Skeletal muscle tissue (tissue), 4 donors: ENCODE data around the gene GARS1. TPM values are rescaled to one million over a fixed set of nuclear protein-coding genes. Genes with fewer than 3 reads are reported as not detected.
A peak's percentile ranks its signal among the peaks of the same experiment; 100 is the strongest.

ENCODE experiments used
- H3K27ac ChIP-seq: one replicate; pipeline ENCODE4 v1.7.0; 2013; ENCODE audit warnings: mild to moderate bottlenecking, low read depth, low read length, inconsistent platforms
- H3K27me3 ChIP-seq, 3 donors: one replicate each; pipeline ENCODE4 v1.7.0; 2013; ENCODE audit warnings: low read length in 3 of 3; ENCODE audit not compliant: control insufficient read depth in 3 of 3, insufficient read depth in 3 of 3
- H3K36me3 ChIP-seq, 3 donors: one replicate each; pipeline ENCODE4 v1.7.0; 2013; ENCODE audit warnings: low read length in 3 of 3; ENCODE audit not compliant: control insufficient read depth in 3 of 3, insufficient read depth in 3 of 3
- H3K4me1 ChIP-seq, 3 donors: one replicate each; pipeline ENCODE4 v1.7.0; 2013; ENCODE audit warnings: low read length in 3 of 3, mild to moderate bottlenecking in 3 of 3; ENCODE audit not compliant: control insufficient read depth in 3 of 3, insufficient read depth in 3 of 3
- H3K4me3 ChIP-seq, 3 donors: one replicate each; pipeline ENCODE4 v1.7.0; 2013; ENCODE audit warnings: low read length in 3 of 3
- H3K9ac ChIP-seq, 3 donors: one replicate each; pipeline ENCODE4 v1.7.0; 2013; ENCODE audit warnings: low read length in 3 of 3, mild to moderate bottlenecking in 3 of 3, moderate library complexity in 2 of 3, low read depth in 1 of 3
- H3K9me3 ChIP-seq, 3 donors: one replicate each; pipeline ENCODE4 v1.7.0; 2013; ENCODE audit warnings: low read length in 3 of 3; ENCODE audit not compliant: control insufficient read depth in 3 of 3
- total RNA-seq: library from RNA; depleted of rRNA; stranded (reverse); fragments of >200 nt; gene quantifications from one replicate; pipeline ENCODE4 v1.2.3, GENCODE V29; 2014
- donor health status: Osteomylitis.

The GARS1 gene
- total RNA-seq, 1 donor from 2014 or later, result 41.2 TPM

DNA sequence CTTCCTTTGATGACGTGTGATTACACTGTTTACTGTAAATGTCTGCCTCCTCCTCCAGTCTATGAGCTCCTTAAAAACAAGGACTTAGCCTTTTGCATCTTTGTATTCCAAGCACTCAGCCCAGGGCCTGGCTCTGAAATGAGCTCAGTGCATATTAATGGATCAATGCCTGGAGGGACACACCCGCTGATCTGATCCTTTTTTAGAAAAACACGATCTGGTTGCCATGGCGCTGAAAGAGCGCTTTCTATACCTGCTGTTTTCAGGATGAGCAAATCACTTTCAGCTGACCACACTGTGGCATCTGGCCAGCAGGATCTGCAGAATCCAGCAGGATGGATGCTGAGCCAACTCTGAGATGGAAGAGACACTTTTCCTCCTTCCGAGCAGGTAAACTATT is 37.8 kb upstream of the GARS1 start:
- Histone ChIP-seq H3K4me3 (no peak overlapping the region), H3K27me3 (no peaks in the 10 kb centered on the region), H3K27ac (no peak overlapping the region), H3K36me3 (peaks cover 4 to 12% (median 8%) of the 10 kb centered on the region in 3 donors), H3K4me1 (no peaks in the 10 kb centered on the region), H3K9me3 (no peaks in the 10 kb centered on the region), H3K9ac (no peak overlapping the region)

DNA sequence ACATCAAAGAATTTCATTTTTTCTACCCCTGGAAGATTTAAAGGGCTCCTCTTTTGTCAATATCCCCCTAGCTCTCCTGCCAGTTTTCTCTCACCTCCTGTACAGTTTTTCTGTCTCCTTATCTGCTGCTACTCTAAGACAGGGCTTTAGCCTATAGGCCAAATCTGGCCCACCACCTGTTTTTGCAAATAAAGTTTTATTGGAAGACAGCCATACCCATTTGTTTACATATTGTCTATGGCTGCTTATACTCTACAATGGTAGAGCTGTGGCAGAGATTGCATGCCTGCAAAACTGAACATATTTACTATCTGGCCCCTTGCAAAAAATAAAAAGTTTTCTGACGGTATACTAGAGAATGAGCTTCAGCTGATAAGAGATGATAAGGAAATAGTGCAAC is 37.4 kb upstream of the GARS1 start:
- Histone ChIP-seq H3K9me3 (no peaks in the 10 kb centered on the region), H3K9ac (no peak overlapping the region), H3K4me3 (no peak overlapping the region), H3K4me1 (no peaks in the 10 kb centered on the region), H3K36me3 (peaks cover 4 to 13% (median 8%) of the 10 kb centered on the region in 3 donors), H3K27ac (no peak overlapping the region), H3K27me3 (no peaks in the 10 kb centered on the region)

DNA sequence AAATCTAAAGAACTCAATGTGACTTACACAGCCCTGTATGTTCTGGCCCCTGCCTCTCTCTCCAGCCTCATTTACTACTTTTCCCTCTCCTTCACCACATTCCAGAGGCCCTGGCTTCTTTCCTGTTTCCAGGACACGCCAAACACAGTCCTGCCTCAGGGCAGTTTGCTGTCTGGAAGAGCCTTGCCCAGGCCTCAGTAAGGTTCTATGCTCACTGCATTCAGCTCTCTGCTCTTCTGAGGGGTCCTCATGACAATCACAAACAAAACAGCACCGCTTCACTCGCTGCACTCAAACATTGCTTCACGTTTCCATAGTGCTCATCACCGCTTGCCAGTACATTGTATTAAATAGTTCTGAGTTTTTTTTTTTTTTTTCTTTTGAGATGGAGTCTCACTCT is 35.1 kb upstream of the GARS1 start:
- H3K4me1 ChIP-seq, result peaks cover 0 to 5% (median 0%) of the 10 kb centered on the region in 3 donors
- H3K27ac ChIP-seq, result no peak overlapping the region
- peak overlapping the region in 1 of 3 donors; percentile 25 for H3K9ac ChIP-seq
- no peak overlapping the region for H3K4me3 ChIP-seq
- H3K36me3 ChIP-seq, result peaks cover 13 to 31% (median 14%) of the 10 kb centered on the region in 3 donors
- no peaks in the 10 kb centered on the region for H3K9me3 ChIP-seq
- no peaks in the 10 kb centered on the region for H3K27me3 ChIP-seq

DNA sequence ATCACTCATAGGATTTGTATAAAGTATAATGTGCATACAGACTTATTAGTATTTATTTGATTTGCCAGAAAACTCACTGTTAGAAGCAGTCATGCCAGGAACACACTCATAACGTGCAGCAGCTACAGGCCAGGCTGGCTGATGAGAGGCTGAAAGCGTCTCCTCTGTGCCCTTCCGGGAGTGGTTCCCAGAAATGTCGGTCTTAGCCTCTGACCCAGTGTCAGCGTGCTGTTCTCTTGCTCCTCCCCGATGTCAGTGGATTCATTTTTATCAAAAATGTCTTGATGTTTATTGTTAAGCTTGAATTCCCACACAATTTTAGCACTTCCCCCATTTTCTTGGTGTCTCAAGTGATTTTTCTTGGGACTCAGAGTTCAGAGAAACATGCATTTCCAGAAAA is 33.3 kb upstream of the GARS1 start:
- H3K27ac ChIP-seq, result no peak overlapping the region
- no peak overlapping the region for H3K4me3 ChIP-seq
- no peaks in the 10 kb centered on the region for H3K9me3 ChIP-seq
- peaks cover 0 to 5% (median 0%) of the 10 kb centered on the region in 3 donors for H3K4me1 ChIP-seq
- H3K9ac ChIP-seq, result no peak overlapping the region
- peaks cover 14 to 34% (median 15%) of the 10 kb centered on the region in 3 donors for H3K36me3 ChIP-seq
- H3K27me3 ChIP-seq, result no peaks in the 10 kb centered on the region

DNA sequence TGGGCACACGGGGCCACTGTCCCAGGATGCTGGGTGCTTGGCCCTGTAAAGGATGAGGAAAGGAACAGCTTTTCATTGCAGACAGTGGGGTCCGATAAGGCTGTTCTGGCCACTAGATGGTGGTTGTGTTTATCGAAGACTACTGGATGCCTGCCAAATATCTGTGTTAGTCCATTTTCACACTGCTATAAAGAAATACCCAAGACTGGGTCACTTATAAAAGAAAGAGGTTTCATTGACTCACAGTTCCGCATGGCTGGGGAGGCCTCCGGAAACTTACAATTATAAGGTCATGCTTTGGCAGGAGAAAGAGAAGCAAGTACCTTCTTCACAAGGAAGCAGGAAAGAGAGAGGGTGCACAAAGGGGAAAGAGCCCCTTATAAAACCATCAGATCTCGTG is 32.2 kb upstream of the GARS1 start:
- no peaks in the 10 kb centered on the region for H3K27me3 ChIP-seq
- no peak overlapping the region for H3K9ac ChIP-seq
- H3K4me1 ChIP-seq, result peaks cover 0 to 5% (median 0%) of the 10 kb centered on the region in 3 donors
- no peak overlapping the region for H3K4me3 ChIP-seq
- H3K27ac ChIP-seq, result no peak overlapping the region
- H3K36me3 ChIP-seq, result peaks cover 19 to 45% (median 23%) of the 10 kb centered on the region in 3 donors
- H3K9me3 ChIP-seq, result no peaks in the 10 kb centered on the region

DNA sequence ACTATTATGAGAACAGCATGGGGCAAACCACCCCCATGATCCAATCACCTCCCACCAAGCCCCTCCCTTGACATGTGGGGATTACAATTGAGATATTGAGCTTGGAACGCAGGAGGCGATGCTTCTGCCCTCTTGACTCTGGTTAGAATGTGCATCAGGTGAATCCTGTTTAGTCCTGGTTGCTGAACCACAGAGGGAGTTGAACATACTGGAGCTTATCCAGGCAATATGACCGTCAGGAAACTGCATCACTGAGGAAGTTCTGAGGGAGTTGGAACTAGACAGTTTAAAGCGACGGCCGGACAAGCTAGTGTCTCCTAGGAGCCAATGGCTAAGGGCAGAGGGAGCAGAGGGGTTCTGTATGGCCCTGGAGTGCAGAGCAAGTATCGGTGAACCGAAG is 31.8 kb upstream of the GARS1 start:
- H3K36me3 ChIP-seq, result peaks cover 19 to 46% (median 26%) of the 10 kb centered on the region in 3 donors
- no peaks in the 10 kb centered on the region for H3K27me3 ChIP-seq

DNA sequence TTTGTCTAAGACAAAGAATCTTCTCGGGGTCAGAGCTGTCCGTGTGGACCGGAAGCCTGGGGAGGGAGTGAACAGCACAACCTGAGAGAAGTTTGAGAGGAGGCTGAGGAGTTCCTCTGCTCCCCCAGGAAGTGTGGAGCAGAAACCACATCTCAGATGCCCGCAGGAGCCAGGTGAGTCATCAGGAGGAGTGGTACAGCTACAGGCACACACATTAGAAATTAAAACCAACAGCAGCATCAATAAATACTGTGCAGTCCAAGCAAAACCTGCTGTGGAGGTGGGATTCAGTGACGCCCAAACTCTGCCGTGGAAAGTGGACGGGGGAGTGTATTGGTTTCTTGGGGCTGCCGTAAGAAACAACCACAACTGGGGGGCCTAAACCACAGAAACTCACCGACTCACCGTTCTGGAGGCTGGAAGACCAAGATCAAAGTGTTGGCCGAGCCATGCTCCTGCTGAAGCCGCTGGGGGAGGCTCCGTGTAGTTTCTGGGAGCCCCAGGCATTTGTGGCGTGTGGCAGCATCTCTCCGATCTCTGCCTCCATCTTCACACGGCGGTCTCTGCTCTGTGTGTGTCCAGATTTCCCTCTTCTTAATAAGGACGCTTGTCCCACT is 31.2 kb upstream of the GARS1 start:
- H3K4me1 ChIP-seq, result peaks cover 0 to 5% (median 0%) of the 10 kb centered on the region in 3 donors

More for the DNA sequence above, 31.8 kb upstream of the GARS1 start:
- no peak overlapping the region for H3K9ac ChIP-seq
- H3K4me1 ChIP-seq, result peaks cover 0 to 5% (median 0%) of the 10 kb centered on the region in 3 donors
- no peak overlapping the region for H3K4me3 ChIP-seq
- H3K27ac ChIP-seq, result no peak overlapping the region
- H3K9me3 ChIP-seq, result no peaks in the 10 kb centered on the region

DNA sequence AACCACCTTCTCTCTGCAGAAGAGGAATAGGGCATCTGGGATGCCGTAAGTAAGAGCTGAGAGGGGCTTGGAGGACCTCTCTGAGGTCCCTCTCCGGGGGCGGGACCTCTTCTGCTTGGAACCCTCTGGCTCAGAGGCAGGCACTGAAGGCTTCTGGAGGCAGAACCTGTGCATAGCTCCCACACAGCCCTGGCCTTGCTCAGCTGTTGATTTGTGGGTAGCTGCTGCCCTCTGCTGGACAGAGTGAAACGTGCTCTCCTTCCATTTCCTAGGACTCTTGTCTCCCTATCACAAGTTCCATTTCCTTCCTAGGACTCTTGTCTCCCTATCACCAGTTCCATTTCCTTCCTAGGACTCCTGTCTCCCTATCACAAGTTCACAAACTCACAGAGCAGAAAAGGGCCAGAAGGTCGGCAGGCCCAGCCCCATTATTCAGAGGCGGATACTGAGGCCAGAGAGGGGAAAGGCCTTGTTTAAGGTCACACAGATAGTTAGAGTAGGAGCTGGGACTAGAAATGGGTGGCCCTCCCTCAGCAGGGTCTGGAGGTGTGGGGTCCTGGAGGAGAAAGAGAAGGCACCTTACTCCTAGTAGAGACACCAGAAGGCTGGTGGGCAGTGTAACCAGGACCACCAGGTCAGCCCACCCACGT is 30.3 kb upstream of the GARS1 start:
- Histone ChIP-seq H3K36me3 (peaks cover 19 to 53% (median 34%) of the 10 kb centered on the region in 3 donors), H3K27me3 (no peaks in the 10 kb centered on the region), H3K4me3 (no peak overlapping the region), H3K4me1 (peaks cover 0 to 5% (median 0%) of the 10 kb centered on the region in 3 donors), H3K27ac (no peak overlapping the region), H3K9me3 (no peaks in the 10 kb centered on the region), H3K9ac (no peak overlapping the region)

More for the DNA sequence above, 31.2 kb upstream of the GARS1 start:
- no peak overlapping the region for H3K27ac ChIP-seq
- H3K9me3 ChIP-seq, result no peaks in the 10 kb centered on the region
- H3K4me3 ChIP-seq, result no peak overlapping the region
- H3K27me3 ChIP-seq, result no peaks in the 10 kb centered on the region
- H3K9ac ChIP-seq, result no peak overlapping the region
- peaks cover 19 to 51% (median 31%) of the 10 kb centered on the region in 3 donors for H3K36me3 ChIP-seq

DNA sequence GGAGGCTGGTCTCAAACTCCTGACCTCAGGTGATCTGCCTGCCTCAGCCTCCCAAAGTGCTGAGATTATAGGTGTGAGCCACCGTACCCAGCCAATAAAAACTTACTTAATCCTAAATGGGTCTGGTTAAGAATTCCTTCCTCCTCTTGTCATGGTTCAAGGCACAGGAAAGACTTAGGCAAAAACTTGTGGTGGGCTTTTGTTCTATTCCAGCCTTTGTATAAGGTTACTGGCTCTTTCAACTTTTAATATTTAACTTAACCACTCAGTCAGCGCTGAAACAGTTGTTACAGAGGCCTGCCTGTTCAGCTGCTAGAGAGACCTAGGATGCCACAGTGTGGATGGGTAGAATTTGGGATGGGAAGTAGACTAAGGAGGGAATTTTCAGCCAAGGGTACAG is 28.1 kb upstream of the GARS1 start:
- peaks cover 13 to 47% (median 30%) of the 10 kb centered on the region in 3 donors for H3K36me3 ChIP-seq

DNA sequence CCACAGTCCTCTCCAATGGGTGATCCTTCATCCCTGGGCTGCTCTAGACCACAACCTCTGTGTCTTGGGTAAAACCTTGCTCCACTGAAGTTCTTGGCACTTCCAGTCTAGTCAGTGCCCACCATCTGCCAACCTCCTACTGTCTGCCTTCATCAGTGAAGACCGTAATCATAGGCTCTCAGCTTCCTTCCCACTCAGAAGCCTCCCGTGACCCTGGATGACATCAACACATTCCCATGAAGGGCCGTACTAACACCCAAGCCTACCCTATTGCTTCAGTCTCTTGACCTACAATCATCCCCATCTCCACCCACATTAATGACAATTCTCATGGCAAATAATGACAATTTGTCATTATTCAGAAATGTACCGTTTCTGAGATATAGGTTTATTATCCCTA is 27.6 kb upstream of the GARS1 start:
- no peak overlapping the region for H3K9ac ChIP-seq
- H3K9me3 ChIP-seq, result no peaks in the 10 kb centered on the region
- no peaks in the 10 kb centered on the region for H3K27me3 ChIP-seq
- H3K4me1 ChIP-seq, result peaks cover 0 to 5% (median 0%) of the 10 kb centered on the region in 3 donors
- H3K4me3 ChIP-seq, result no peak overlapping the region
- peaks cover 11 to 44% (median 30%) of the 10 kb centered on the region in 3 donors for H3K36me3 ChIP-seq
- H3K27ac ChIP-seq, result no peak overlapping the region

More for the DNA sequence above, 28.1 kb upstream of the GARS1 start:
- H3K9me3 ChIP-seq, result no peaks in the 10 kb centered on the region
- no peak overlapping the region for H3K27ac ChIP-seq
- no peaks in the 10 kb centered on the region for H3K27me3 ChIP-seq
- H3K4me3 ChIP-seq, result no peak overlapping the region
- no peak overlapping the region for H3K9ac ChIP-seq
- peaks cover 0 to 5% (median 0%) of the 10 kb centered on the region in 3 donors for H3K4me1 ChIP-seq
